Testis (tissue), 3 donors: ENCODE results near the gene CDK14. TPM values are rescaled to one million over a fixed set of nuclear protein-coding genes. Genes with fewer than 3 reads are reported as not detected.
A peak's percentile ranks its signal among the peaks of the same experiment; 100 is the strongest.

ENCODE experiments used
- DNase-seq: peaks from one replicate; pipeline ENCODE4 v3.0.0-alpha.2; 2019
- H3K27ac ChIP-seq, 2 donors: fragments of 200-600 bp; sonication (generic); one replicate each; pipeline ENCODE4 v1.5.1; 2019
- H3K27me3 ChIP-seq: fragments of 200-600 bp; sonication (generic); one replicate; pipeline ENCODE4 v1.5.1; 2019
- H3K36me3 ChIP-seq: fragments of 200-600 bp; sonication (generic); one replicate; pipeline ENCODE4 v1.5.1; 2017; ENCODE audit warnings: low read depth; ENCODE audit errors: missing control alignments
- H3K4me1 ChIP-seq: fragments of 200-600 bp; sonication (generic); one replicate; pipeline ENCODE4 v1.5.1; 2019
- H3K4me3 ChIP-seq, 2 donors: fragments of 200-600 bp; sonication (generic); one replicate each; pipeline ENCODE4 v1.5.1; 2017 to 2019
- H3K9me3 ChIP-seq: fragments of 200-600 bp; sonication (generic); one replicate; pipeline ENCODE4 v1.5.1; 2017
- CTCF ChIP-seq, 3 experiments: fragments of 450-650 bp in 2 of 3; fragments of 200-600 bp in 1 of 3; sonication (generic) in 1 of 3; IDR thresholded peaks; one replicate each; pipeline ENCODE4 v1.5.1; 2016 to 2019; ENCODE audit warnings: antibody characterized with exemption in 3 of 3, mild to moderate bottlenecking in 2 of 3, moderate library complexity in 1 of 3
- POLR2A ChIP-seq: fragments of 450-650 bp; IDR thresholded peaks from one replicate; pipeline ENCODE4 v1.6.1; 2017; ENCODE audit warnings: antibody characterized with exemption, mild to moderate bottlenecking, moderate library complexity
- WGBS, 2 donors: methylation state at CpG; one replicate each; pipeline ENCODE4 v1.1.5; 2018; 5-methylcytosine and 5-hydroxymethylcytosine counted together
- intact Hi-C: fragments of 100-400 bp; cut with DNase I; formaldehyde crosslinking; loops from one replicate; pipeline ENCODE4 v1.15.1; 2023; ENCODE audit warnings: low total_unique reads
- polyA plus RNA-seq: library from polyadenylated mRNA; stranded (reverse); fragments of 350-450 nt; fragmentation: Illumina TruSeq; extraction: RNeasy Lipid Tissue Mini Kit (QIAGEN cat#74804); gene quantifications from one replicate; pipeline ENCODE4 v1.2.3, GENCODE V29; 2014; ENCODE audit warnings: low read depth, low replicate concordance; ENCODE audit not compliant: insufficient read depth
- total RNA-seq, 2 donors: library from RNA; depleted of rRNA; stranded (reverse); fragments of >200 nt; gene quantifications; one replicate each; pipeline ENCODE4 v1.2.3, GENCODE V29; 2016

The CDK14 gene
- total and polyA plus RNA-seq, 3 donors from 2014 or later: 18.9 to 22.7 (median 19.5) TPM

- DNase-seq: no peak
- TF ChIP-seq CTCF (IDR thresholded peaks at IDR 0.05) (no peak), POLR2A (no peak)
- H3K27me3 ChIP-seq: no peaks in the 10 kb centered on the region
- WGBS, 2 donors: 96 to 100% methylated on average over 1 of the region's 1 CpG
- H3K4me1 ChIP-seq: peaks cover 4% of the 10 kb centered on the region
- H3K36me3 ChIP-seq: no peaks in the 10 kb centered on the region
- no peak overlapping the region for H3K4me3 ChIP-seq
- intact Hi-C loops: no loop called here
- no peaks in the 10 kb centered on the region for H3K9me3 ChIP-seq
- no peak overlapping the region for H3K27ac ChIP-seq
These were observed 165.5 kb downstream of the CDK14 start for GRCh38 chr7:90761584-90761983.

DNA sequence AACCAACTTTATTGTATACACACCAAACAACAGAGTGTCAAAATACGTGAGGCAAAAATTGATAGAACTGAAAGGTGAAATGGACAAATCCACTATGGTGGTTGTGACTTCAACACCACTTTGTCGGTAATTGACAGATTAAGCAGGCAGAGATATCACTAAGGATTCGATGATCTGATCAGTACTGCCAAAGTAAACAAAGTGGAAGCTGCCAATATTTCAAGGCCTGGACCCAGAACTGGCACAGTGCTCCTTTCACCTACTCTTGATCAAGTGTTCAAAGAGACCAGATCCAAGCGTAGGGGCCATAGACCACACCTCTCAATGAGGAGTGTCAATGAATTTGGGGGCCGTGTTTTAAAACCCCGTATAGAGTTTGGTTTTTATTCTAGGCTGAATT, 167.0 kb downstream of the CDK14 start:
- no peaks in the 10 kb centered on the region for H3K36me3 ChIP-seq
- DNase-seq: no peak
- H3K9me3 ChIP-seq: no peaks in the 10 kb centered on the region
- TF ChIP-seq CTCF (IDR thresholded peaks at IDR 0.05) (no peak), POLR2A (no peak)
- WGBS, 2 donors: 86 to 88% methylated on average over 6 of the region's 6 CpGs
- H3K27me3 ChIP-seq: no peaks in the 10 kb centered on the region
- intact Hi-C loops: no loop called here
- no peak overlapping the region for H3K4me3 ChIP-seq
- no peak overlapping the region for H3K27ac ChIP-seq
- H3K4me1 ChIP-seq: peaks cover 4% of the 10 kb centered on the region

GRCh38 chr7:90764848-90765570, 168.9 kb downstream of the CDK14 start:
- WGBS, 2 donors: 78 to 91% methylated on average over 2 of the region's 2 CpGs
- H3K4me1 ChIP-seq: peaks cover 4% of the 10 kb centered on the region

GRCh38 chr7:90766814-90767564, 170.9 kb downstream of the CDK14 start:
- no peak overlapping the region for H3K27ac ChIP-seq

More at GRCh38 chr7:90764848-90765570, 168.9 kb downstream of the CDK14 start:
- Histone ChIP-seq H3K9me3 (no peaks in the 10 kb centered on the region), H3K27me3 (no peaks in the 10 kb centered on the region), H3K36me3 (no peaks in the 10 kb centered on the region), H3K27ac (no peak overlapping the region), H3K4me3 (no peak overlapping the region)
- no peak for DNase-seq
- TF ChIP-seq CTCF (IDR thresholded peaks at IDR 0.05) (no peak), POLR2A (no peak)
- intact Hi-C loops: no loop called here

More at GRCh38 chr7:90766814-90767564, 170.9 kb downstream of the CDK14 start:
- no peak overlapping the region for H3K4me3 ChIP-seq
- no peaks in the 10 kb centered on the region for H3K27me3 ChIP-seq
- WGBS, 2 donors: 51 to 56% methylated on average over 7 of the region's 7 CpGs
- H3K36me3 ChIP-seq: no peaks in the 10 kb centered on the region
- peaks cover 4% of the 10 kb centered on the region for H3K4me1 ChIP-seq
- DNase-seq: peak; percentile 74
- intact Hi-C loops: no loop called here
- H3K9me3 ChIP-seq: no peaks in the 10 kb centered on the region
- no peak for TF ChIP-seq POLR2A
- no peak for TF ChIP-seq CTCF (IDR thresholded peaks at IDR 0.05)
